HG02840 (cell line): ENCODE data around the gene MYBPC1.
"Not testable (repeated sequence)": the region's sequence is repeated elsewhere in the genome, so short reads cannot be mapped to it uniquely, and the experiment has no call there.

Experiments used
- ATAC-seq: cut with Tn5 transposase; IDR thresholded peaks from one replicate; pipeline ENCODE4 v1.9.1; 2021; ENCODE audit warnings: mild to moderate bottlenecking, moderate library complexity, moderate number of reproducible peaks; ENCODE audit not compliant: unreplicated experiment, low FRiP score

MYBPC1 gene

GRCh38 chr12:101720118-101720517 lies 125.3 kb downstream of the MYBPC1 start:
- ATAC-seq: no peak

- no peak for ATAC-seq
Measured at GRCh38 chr12:101722392-101722791, 127.6 kb downstream of the MYBPC1 start.

DNA sequence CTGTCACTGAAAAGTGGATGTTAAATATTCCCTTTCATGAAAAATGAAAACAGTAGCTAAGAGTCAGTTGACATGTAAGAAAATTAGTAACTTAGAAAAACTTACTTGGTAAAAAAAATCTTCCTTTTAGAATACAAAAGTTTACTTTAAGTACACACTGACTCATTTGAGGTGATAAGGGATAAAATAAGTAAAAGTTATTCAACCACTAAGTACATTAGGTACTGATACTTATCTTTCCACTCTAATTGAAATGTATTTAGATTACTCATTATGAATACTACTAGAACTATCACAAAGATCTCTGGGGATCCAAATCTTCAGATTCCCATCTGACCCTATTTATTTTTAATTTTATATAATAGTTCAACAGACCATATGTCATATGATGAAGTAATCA lies 132.3 kb downstream of the MYBPC1 start:
- ATAC-seq: no peak

GRCh38 chr12:101729842-101730241 lies 135.1 kb downstream of the MYBPC1 start:
- no peak for ATAC-seq

- no peak for ATAC-seq
Measured at GRCh38 chr12:101732318-101732717, 137.5 kb downstream of the MYBPC1 start.

GRCh38 chr12:101733166-101733565 lies 138.4 kb downstream of the MYBPC1 start:
- ATAC-seq: no peak

GRCh38 chr12:101734482-101734881 lies 139.7 kb downstream of the MYBPC1 start:
- ATAC-seq: not testable (repeated sequence)
